Heart left ventricle (tissue), 13 donors: ENCODE measurements around the gene DCLK3.

Experiments used
- POLR2A ChIP-seq, 2 donors: fragments of 450-650 bp; IDR thresholded peaks; one replicate each; pipeline ENCODE4 v1.6.1; 2017; ENCODE audit warnings: antibody characterized with exemption in 2 of 2, mild to moderate bottlenecking in 2 of 2, moderate library complexity in 2 of 2
- TF ChIP-seq, protein P1 (sequence below), 12 donors: fragments of 200-600 bp; sonication (generic) in 4 of 12; IDR thresholded peaks; one replicate each; pipeline versions ENCODE4 v1.5.0 to v1.8.0; 2018 to 2022; ENCODE audit warnings: antibody characterized with exemption in 12 of 12, mild to moderate bottlenecking in 5 of 12
- donor health status: ischemic (EF 13 %, LVEDD 7.1; RV severe dilation, severe dysfunction).
- donor health status: DM: no; HTN: yes; CAD: no.
- donor health status: DM: no; HTN: no; CAD: no.
- donor health status: ischemic (EF 25% LVEDD 6.9; RV normal size, moderate dysfunction).
- donor health status: ischemic (EF 25% LVEDD 5.7; RV mildly dilated, moderate dysfunction).
- donor health status: ischemic (EF 35%, LVEDD 5.7; RV mildly dilated, moderate dysfunction).
- donor health status: nonischemic (EF 11% LVEDD 7.7; RV severe dilation, severe dysfunction).
- donor health status: DM: yes; HTN: yes; CAD: no.
- donor health status: PGD.
- donor health status: ischemic (EF 29% LVEDD 5.4; RV normal size, mild dysfunction).
- donor health status: nonischemic (EF 23%, LVEDD 6.1; RV moderate dilation, normal function).

DNA sequence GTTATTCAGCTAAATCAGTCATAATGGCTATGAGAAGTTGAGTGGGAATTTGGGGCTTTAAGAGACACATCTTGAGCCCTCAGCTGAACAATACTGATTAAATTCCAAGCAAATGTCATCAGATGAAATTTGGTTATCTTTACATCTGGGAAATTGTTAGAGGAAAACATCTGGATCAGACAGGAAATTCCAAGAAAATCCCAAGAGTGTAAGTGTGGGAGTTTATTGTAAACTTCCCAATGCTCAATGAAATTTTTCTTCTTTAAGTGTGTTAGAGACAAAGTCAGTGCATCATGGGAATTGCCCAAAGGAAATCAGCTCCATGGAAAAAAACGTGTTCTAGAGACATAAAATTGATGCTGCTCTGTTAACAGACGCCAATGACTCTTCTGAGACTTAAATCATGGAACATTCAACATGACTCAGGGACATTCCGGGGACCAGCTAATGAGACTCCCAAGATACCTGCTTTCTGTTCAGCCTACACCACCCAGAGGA lies 19.8 kb upstream of the DCLK3 start:
- TF ChIP-seq, protein P1, sequence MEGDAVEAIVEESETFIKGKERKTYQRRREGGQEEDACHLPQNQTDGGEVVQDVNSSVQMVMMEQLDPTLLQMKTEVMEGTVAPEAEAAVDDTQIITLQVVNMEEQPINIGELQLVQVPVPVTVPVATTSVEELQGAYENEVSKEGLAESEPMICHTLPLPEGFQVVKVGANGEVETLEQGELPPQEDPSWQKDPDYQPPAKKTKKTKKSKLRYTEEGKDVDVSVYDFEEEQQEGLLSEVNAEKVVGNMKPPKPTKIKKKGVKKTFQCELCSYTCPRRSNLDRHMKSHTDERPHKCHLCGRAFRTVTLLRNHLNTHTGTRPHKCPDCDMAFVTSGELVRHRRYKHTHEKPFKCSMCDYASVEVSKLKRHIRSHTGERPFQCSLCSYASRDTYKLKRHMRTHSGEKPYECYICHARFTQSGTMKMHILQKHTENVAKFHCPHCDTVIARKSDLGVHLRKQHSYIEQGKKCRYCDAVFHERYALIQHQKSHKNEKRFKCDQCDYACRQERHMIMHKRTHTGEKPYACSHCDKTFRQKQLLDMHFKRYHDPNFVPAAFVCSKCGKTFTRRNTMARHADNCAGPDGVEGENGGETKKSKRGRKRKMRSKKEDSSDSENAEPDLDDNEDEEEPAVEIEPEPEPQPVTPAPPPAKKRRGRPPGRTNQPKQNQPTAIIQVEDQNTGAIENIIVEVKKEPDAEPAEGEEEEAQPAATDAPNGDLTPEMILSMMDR (IDR thresholded peaks at IDR 0.05), result no peak
- TF ChIP-seq POLR2A (IDR thresholded peaks at IDR 0.05), result no peak
